ENCODE data around the gene PDZD8.
"Not testable (repeated sequence)": the region's sequence is repeated elsewhere in the genome, so short reads cannot be mapped to it uniquely, and the experiment has no call there.

Gene PDZD8

GRCh38 chr10:117239721-117240620 is 135.3 kb downstream of the PDZD8 start:
- no peak for DNase-seq (ENCODE audit: low read depth)
- no peak overlapping the region for H3K4me3 ChIP-seq (ENCODE audit: low read depth, low read length)

- no peak overlapping the region for H3K4me3 ChIP-seq (ENCODE audit: low read depth, low read length)
- DNase-seq (ENCODE audit: low read depth): no peak
These were observed 136.2 kb downstream of the PDZD8 start for GRCh38 chr10:117239051-117239450.

GRCh38 chr10:117237401-117237991 is 137.7 kb downstream of the PDZD8 start:
- H3K4me3 ChIP-seq (ENCODE audit: low read depth, low read length): no peak overlapping the region
- no peak for DNase-seq (ENCODE audit: low read depth)

GRCh38 chr10:117230107-117230506 is 145.1 kb downstream of the PDZD8 start:
- H3K4me3 ChIP-seq (ENCODE audit: low read depth, low read length); DNase-seq (ENCODE audit: low read depth): not testable (repeated sequence)

- no peak overlapping the region for H3K4me3 ChIP-seq (ENCODE audit: low read depth, low read length)
- no peak for DNase-seq (ENCODE audit: low read depth)
These were observed 147.0 kb downstream of the PDZD8 start for GRCh38 chr10:117228210-117228609.
